Measurements from ENCODE around the gene CCR6. TPM values are rescaled to one million over a fixed set of nuclear protein-coding genes. Genes with fewer than 3 reads are reported as not detected.
A peak's percentile ranks its signal among the peaks of the same experiment; 100 is the strongest.

Gene CCR6
- total and polyA plus RNA-seq, 2 of the 13 experiments (the other 11 are each of a cell fraction or from before 2014, with no cell fraction given), result 4.5 to 8.7 TPM

DNA sequence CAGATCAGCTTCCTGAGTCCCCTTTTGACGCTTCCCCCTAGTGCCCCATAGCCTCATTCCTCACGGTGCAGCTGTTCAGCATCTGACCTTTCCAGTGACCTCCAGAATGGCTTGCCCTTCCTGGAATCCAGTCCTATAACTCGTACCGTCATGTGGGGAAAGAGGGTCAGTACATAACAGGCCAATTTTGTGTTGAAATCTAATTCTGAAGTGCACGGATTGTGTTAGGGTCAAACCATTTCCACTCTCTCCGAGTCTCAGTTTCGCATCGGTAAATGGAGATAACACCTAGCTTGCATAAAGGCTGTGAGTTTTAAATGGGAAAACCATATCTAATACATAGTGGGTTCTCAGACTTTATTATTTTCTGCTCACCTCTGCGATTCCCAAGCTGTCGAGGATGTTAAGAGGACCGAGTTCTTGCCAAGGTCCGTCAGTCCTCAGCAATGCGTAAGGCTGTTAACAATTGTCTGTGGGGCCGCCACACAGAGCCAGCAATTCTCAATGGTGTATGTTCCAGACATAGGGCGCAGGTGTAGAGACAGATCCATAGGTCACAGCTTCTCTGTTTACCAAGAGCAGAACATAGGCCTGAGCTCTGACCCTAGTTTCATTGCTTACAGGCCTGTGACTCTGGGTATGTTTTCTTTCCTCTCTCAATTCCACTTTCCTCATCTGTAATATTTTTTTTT, 45.5 kb upstream of the CCR6 start (continued):
- TF ChIP-seq, protein P1, sequence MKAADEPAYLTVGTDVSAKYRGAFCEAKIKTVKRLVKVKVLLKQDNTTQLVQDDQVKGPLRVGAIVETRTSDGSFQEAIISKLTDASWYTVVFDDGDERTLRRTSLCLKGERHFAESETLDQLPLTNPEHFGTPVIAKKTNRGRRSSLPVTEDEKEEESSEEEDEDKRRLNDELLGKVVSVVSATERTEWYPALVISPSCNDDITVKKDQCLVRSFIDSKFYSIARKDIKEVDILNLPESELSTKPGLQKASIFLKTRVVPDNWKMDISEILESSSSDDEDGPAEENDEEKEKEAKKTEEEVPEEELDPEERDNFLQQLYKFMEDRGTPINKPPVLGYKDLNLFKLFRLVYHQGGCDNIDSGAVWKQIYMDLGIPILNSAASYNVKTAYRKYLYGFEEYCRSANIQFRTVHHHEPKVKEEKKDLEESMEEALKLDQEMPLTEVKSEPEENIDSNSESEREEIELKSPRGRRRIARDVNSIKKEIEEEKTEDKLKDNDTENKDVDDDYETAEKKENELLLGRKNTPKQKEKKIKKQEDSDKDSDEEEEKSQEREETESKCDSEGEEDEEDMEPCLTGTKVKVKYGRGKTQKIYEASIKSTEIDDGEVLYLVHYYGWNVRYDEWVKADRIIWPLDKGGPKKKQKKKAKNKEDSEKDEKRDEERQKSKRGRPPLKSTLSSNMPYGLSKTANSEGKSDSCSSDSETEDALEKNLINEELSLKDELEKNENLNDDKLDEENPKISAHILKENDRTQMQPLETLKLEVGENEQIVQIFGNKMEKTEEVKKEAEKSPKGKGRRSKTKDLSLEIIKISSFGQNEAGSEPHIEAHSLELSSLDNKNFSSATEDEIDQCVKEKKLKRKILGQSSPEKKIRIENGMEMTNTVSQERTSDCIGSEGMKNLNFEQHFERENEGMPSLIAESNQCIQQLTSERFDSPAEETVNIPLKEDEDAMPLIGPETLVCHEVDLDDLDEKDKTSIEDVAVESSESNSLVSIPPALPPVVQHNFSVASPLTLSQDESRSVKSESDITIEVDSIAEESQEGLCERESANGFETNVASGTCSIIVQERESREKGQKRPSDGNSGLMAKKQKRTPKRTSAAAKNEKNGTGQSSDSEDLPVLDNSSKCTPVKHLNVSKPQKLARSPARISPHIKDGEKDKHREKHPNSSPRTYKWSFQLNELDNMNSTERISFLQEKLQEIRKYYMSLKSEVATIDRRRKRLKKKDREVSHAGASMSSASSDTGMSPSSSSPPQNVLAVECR (CRISPR knock-in tag; IDR thresholded peaks at IDR 0.05; ENCODE audit: borderline replicate concordance), result peak; percentile 40; the same call in 1 of the 2 replicates
- TF ChIP-seq ZKSCAN8 (CRISPR knock-in tag; IDR thresholded peaks at IDR 0.05; ENCODE audit: borderline replicate concordance) (no peak; the same call in 1 of the 2 replicates), MED13 (CRISPR knock-in tag; IDR thresholded peaks at IDR 0.05) (no peak), HOXA3 (CRISPR knock-in tag; IDR thresholded peaks at IDR 0.05) (peak; percentile 57; the same call in 1 of the 2 replicates), NR2F1 (CRISPR knock-in tag; IDR thresholded peaks at IDR 0.05) (peak; percentile 47 to 78), HDAC2 (CRISPR knock-in tag; IDR thresholded peaks at IDR 0.05) (peak; percentile 74; the same call in 1 of the 2 replicates), ZNF547 (CRISPR knock-in tag; IDR thresholded peaks at IDR 0.05) (0 out of 2 replicates have a peak, but pooled peaks have one; percentile 26), BCL6 (CRISPR knock-in tag; IDR thresholded peaks at IDR 0.05) (peak; percentile 47; the same call in 1 of the 2 replicates), FOXJ3 (CRISPR knock-in tag; IDR thresholded peaks at IDR 0.05; ENCODE audit: borderline replicate concordance) (peak; percentile 63; the same call in 1 of the 2 replicates), MED1 (CRISPR knock-in tag; IDR thresholded peaks at IDR 0.05) (peak; percentile 42; the same call in 1 of the 2 replicates), ZBTB20 (CRISPR knock-in tag; IDR thresholded peaks at IDR 0.05; ENCODE audit: borderline replicate concordance, low read depth) (peak; percentile 92; the same call in 1 of the 2 replicates)
- TF ChIP-seq, protein P2, sequence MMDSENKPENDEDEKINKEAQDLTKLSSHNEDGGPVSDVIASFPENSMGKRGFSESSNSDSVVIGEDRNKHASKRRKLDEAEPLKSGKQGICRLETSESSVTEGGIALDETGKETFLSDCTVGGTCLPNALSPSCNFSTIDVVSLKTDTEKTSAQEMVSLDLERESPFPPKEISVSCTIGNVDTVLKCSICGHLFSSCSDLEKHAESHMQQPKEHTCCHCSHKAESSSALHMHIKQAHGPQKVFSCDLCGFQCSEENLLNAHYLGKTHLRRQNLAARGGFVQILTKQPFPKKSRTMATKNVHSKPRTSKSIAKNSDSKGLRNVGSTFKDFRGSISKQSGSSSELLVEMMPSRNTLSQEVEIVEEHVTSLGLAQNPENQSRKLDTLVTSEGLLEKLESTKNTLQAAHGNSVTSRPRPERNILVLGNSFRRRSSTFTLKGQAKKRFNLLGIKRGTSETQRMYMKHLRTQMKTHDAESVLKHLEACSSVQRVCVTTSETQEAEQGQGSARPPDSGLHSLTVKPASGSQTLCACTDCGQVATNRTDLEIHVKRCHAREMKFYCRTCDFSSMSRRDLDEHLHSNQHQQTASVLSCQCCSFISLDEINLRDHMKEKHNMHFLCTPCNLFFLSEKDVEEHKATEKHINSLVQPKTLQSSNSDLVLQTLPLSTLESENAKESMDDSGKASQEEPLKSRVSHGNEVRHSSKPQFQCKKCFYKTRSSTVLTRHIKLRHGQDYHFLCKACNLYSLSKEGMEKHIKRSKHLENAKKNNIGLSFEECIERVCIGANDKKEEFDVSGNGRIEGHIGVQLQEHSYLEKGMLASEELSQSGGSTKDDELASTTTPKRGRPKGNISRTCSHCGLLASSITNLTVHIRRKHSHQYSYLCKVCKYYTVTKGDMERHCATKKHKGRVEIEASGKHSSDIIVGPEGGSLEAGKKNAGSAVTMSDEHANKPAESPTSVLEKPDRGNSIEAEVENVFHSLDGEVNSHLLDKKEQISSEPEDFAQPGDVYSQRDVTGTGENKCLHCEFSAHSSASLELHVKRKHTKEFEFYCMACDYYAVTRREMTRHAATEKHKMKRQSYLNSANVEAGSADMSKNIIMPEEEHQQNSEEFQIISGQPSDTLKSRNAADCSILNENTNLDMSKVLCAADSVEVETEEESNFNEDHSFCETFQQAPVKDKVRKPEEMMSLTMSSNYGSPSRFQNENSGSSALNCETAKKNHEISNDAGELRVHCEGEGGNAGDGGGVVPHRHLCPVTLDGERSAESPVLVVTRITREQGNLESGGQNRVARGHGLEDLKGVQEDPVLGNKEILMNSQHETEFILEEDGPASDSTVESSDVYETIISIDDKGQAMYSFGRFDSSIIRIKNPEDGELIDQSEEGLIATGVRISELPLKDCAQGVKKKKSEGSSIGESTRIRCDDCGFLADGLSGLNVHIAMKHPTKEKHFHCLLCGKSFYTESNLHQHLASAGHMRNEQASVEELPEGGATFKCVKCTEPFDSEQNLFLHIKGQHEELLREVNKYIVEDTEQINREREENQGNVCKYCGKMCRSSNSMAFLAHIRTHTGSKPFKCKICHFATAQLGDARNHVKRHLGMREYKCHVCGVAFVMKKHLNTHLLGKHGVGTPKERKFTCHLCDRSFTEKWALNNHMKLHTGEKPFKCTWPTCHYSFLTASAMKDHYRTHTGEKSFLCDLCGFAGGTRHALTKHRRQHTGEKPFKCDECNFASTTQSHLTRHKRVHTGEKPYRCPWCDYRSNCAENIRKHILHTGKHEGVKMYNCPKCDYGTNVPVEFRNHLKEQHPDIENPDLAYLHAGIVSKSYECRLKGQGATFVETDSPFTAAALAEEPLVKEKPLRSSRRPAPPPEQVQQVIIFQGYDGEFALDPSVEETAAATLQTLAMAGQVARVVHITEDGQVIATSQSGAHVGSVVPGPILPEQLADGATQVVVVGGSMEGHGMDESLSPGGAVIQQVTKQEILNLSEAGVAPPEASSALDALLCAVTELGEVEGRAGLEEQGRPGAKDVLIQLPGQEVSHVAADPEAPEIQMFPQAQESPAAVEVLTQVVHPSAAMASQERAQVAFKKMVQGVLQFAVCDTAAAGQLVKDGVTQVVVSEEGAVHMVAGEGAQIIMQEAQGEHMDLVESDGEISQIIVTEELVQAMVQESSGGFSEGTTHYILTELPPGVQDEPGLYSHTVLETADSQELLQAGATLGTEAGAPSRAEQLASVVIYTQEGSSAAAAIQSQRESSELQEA (CRISPR knock-in tag; IDR thresholded peaks at IDR 0.05; ENCODE audit: not compliant biosample characterization), result no peak
- TF ChIP-seq, protein P3, sequence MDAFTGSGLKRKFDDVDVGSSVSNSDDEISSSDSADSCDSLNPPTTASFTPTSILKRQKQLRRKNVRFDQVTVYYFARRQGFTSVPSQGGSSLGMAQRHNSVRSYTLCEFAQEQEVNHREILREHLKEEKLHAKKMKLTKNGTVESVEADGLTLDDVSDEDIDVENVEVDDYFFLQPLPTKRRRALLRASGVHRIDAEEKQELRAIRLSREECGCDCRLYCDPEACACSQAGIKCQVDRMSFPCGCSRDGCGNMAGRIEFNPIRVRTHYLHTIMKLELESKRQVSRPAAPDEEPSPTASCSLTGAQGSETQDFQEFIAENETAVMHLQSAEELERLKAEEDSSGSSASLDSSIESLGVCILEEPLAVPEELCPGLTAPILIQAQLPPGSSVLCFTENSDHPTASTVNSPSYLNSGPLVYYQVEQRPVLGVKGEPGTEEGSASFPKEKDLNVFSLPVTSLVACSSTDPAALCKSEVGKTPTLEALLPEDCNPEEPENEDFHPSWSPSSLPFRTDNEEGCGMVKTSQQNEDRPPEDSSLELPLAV (CRISPR knock-in tag; conservative IDR thresholded peaks at IDR 0.05; ENCODE audit: low read depth), result no peak

Measured in HepG2 (cell line).